GM18907 (cell line): ENCODE data around the gene CACNA2D1.

Source experiments
- ATAC-seq: cut with Tn5 transposase; IDR thresholded peaks from one replicate; pipeline ENCODE4 v1.9.1; 2021; ENCODE audit warnings: mild to moderate bottlenecking, moderate library complexity; ENCODE audit not compliant: unreplicated experiment

Gene CACNA2D1

GRCh38 chr7:81902536-81902935 is 541.0 kb downstream of the CACNA2D1 start:
- no peak for ATAC-seq
